ENCODE data around the gene XYLB. TPM values are rescaled to one million over a fixed set of nuclear protein-coding genes. Genes with fewer than 3 reads are reported as not detected.

Gene XYLB
- polyA plus RNA-seq, 1 donor from 2014 or later, result 0.50 TPM

DNA sequence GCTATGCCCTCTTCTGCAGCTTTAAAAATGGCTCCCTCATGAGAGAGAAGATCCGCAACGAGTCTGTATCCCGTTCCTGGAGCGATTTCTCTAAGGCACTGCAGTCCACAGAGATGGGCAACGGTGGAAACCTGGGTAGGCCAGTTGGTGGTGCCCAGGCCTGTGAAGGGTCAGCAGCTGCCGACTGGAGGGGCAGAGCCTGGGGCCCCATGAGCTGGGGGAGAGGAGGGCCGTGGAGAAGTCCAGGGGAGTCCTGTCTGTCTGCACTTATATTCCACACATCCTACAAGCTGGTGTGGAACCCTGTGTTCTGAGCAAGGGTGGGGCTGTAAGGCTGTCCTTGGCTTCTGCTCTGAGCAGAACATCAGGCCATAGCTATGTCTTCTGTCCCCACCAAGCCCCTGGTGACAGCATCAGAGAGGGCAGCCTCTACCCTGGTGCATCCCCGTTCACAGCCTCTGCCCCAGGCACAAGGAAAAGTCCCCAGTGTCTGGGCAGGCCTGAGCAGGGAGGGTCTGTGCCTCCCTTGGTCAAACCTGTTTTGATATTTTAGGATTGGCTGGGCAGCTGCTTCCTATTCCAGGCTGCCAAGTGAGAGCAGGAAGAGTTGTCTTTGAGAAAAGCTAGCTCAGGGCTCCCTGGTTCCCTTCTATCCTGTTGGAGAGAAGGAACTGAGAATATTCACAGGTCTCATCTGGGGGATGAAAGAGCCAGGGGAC is 29.7 kb downstream of the XYLB start:
- TF ChIP-seq EP300 (conservative IDR thresholded peaks at IDR 0.05; ENCODE audit: poor library complexity, severe bottlenecking) (no peak), POLR2AphosphoS5 (IDR thresholded peaks at IDR 0.05) (no peak), MXI1 (conservative IDR thresholded peaks at IDR 0.05; ENCODE audit: poor library complexity, severe bottlenecking) (no peak), RAD21 (conservative IDR thresholded peaks at IDR 0.05) (no peak), EZH2 (IDR thresholded peaks at IDR 0.05; ENCODE audit: borderline replicate concordance, insufficient read depth, low read length, poor library complexity, severe bottlenecking) (no peak), SMC3 (conservative IDR thresholded peaks at IDR 0.05; ENCODE audit: poor library complexity) (no peak), TAF1 (IDR thresholded peaks at IDR 0.05; ENCODE audit: low read depth) (no peak)
- TF ChIP-seq, protein P1, sequence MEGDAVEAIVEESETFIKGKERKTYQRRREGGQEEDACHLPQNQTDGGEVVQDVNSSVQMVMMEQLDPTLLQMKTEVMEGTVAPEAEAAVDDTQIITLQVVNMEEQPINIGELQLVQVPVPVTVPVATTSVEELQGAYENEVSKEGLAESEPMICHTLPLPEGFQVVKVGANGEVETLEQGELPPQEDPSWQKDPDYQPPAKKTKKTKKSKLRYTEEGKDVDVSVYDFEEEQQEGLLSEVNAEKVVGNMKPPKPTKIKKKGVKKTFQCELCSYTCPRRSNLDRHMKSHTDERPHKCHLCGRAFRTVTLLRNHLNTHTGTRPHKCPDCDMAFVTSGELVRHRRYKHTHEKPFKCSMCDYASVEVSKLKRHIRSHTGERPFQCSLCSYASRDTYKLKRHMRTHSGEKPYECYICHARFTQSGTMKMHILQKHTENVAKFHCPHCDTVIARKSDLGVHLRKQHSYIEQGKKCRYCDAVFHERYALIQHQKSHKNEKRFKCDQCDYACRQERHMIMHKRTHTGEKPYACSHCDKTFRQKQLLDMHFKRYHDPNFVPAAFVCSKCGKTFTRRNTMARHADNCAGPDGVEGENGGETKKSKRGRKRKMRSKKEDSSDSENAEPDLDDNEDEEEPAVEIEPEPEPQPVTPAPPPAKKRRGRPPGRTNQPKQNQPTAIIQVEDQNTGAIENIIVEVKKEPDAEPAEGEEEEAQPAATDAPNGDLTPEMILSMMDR (IDR thresholded peaks at IDR 0.05; ENCODE audit: poor library complexity, severe bottlenecking), result no peak
- TF ChIP-seq, protein P2, sequence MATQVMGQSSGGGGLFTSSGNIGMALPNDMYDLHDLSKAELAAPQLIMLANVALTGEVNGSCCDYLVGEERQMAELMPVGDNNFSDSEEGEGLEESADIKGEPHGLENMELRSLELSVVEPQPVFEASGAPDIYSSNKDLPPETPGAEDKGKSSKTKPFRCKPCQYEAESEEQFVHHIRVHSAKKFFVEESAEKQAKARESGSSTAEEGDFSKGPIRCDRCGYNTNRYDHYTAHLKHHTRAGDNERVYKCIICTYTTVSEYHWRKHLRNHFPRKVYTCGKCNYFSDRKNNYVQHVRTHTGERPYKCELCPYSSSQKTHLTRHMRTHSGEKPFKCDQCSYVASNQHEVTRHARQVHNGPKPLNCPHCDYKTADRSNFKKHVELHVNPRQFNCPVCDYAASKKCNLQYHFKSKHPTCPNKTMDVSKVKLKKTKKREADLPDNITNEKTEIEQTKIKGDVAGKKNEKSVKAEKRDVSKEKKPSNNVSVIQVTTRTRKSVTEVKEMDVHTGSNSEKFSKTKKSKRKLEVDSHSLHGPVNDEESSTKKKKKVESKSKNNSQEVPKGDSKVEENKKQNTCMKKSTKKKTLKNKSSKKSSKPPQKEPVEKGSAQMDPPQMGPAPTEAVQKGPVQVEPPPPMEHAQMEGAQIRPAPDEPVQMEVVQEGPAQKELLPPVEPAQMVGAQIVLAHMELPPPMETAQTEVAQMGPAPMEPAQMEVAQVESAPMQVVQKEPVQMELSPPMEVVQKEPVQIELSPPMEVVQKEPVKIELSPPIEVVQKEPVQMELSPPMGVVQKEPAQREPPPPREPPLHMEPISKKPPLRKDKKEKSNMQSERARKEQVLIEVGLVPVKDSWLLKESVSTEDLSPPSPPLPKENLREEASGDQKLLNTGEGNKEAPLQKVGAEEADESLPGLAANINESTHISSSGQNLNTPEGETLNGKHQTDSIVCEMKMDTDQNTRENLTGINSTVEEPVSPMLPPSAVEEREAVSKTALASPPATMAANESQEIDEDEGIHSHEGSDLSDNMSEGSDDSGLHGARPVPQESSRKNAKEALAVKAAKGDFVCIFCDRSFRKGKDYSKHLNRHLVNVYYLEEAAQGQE (IDR thresholded peaks at IDR 0.05; ENCODE audit: borderline replicate concordance), result no peak
- no peaks in the 10 kb centered on the region for H3K36me3 ChIP-seq (ENCODE audit: insufficient read depth, low read length)
- no peaks in the 10 kb centered on the region for H3F3A ChIP-seq (ENCODE audit: insufficient read depth, low read length, poor library complexity, severe bottlenecking)
- H3K9me2 ChIP-seq (ENCODE audit: insufficient read depth, low read length), result no peaks in the 10 kb centered on the region
- no peaks in the 10 kb centered on the region for H3K79me2 ChIP-seq (replicated peaks; ENCODE audit: insufficient read depth, low read length)
- H3K4me3 ChIP-seq (ENCODE audit: low read length), result no peak overlapping the region
- H3K27ac ChIP-seq (ENCODE audit: low read length), result no peak overlapping the region
- no peak overlapping the region for H2AFZ ChIP-seq (ENCODE audit: low read depth, low read length)
- H4K20me1 ChIP-seq (ENCODE audit: insufficient read depth), result no peaks in the 10 kb centered on the region
- H3K9me3 ChIP-seq (ENCODE audit: low read length), result no peaks in the 10 kb centered on the region
- H3K9ac ChIP-seq (ENCODE audit: low read length), result no peak overlapping the region
- no peak overlapping the region for H3K4me2 ChIP-seq (ENCODE audit: low read length)
- H3K27me3 ChIP-seq (ENCODE audit: insufficient read depth, low read depth, low read length), result no peaks in the 10 kb centered on the region

DNA sequence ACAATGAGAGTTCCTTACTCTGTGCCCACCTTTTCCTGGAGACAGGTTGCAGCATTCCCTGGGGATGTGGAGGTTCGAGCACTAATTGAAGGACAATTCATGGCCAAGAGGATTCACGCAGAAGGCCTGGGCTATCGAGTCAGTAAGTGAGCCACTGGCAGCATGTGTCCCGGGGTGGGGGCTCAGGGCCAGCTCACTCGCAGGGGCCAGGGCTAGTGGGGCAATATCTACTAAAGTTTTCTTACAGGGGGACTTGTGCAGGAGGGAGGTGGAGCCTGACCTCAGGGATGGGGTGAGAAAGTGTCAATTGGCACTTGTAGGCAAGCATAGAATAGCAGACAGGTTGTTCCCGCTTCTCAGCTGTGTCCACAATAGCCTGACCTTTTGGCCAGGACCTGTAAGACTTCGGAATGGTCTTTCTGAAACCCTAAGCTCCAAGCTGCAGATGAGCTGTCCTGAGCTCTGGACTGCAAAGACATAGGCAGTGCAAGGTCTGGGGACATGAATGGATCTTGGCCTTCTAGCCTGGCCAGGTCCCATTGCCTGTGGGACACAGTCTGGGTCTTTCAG is 32.7 kb downstream of the XYLB start:
- Histone ChIP-seq H3K27me3 (ENCODE audit: insufficient read depth, low read depth, low read length) (no peaks in the 10 kb centered on the region), H3K27ac (ENCODE audit: low read length) (no peak overlapping the region), H2AFZ (ENCODE audit: low read depth, low read length) (no peak overlapping the region), H4K20me1 (ENCODE audit: insufficient read depth) (no peaks in the 10 kb centered on the region), H3K9me2 (ENCODE audit: insufficient read depth, low read length) (no peaks in the 10 kb centered on the region), H3K9ac (ENCODE audit: low read length) (no peak overlapping the region), H3K9me3 (ENCODE audit: low read length) (no peaks in the 10 kb centered on the region), H3K4me3 (ENCODE audit: low read length) (no peak overlapping the region), H3K4me2 (ENCODE audit: low read length) (no peak overlapping the region), H3K36me3 (ENCODE audit: insufficient read depth, low read length) (no peaks in the 10 kb centered on the region), H3F3A (ENCODE audit: insufficient read depth, low read length, poor library complexity, severe bottlenecking) (no peaks in the 10 kb centered on the region), H3K79me2 (replicated peaks; ENCODE audit: insufficient read depth, low read length) (no peaks in the 10 kb centered on the region)
- TF ChIP-seq SMC3 (conservative IDR thresholded peaks at IDR 0.05; ENCODE audit: poor library complexity) (no peak), POLR2AphosphoS5 (IDR thresholded peaks at IDR 0.05) (no peak), RAD21 (conservative IDR thresholded peaks at IDR 0.05) (no peak), EZH2 (IDR thresholded peaks at IDR 0.05; ENCODE audit: borderline replicate concordance, insufficient read depth, low read length, poor library complexity, severe bottlenecking) (no peak), EP300 (conservative IDR thresholded peaks at IDR 0.05; ENCODE audit: poor library complexity, severe bottlenecking) (no peak), MXI1 (conservative IDR thresholded peaks at IDR 0.05; ENCODE audit: poor library complexity, severe bottlenecking) (no peak), TAF1 (IDR thresholded peaks at IDR 0.05; ENCODE audit: low read depth) (no peak)
- TF ChIP-seq, protein P2 (IDR thresholded peaks at IDR 0.05; ENCODE audit: borderline replicate concordance), result no peak
- TF ChIP-seq, protein P1 (IDR thresholded peaks at IDR 0.05; ENCODE audit: poor library complexity, severe bottlenecking), result no peak
